ENCODE results near the gene TMEM221. TPM values are rescaled to one million over a fixed set of nuclear protein-coding genes. Genes with fewer than 3 reads are reported as not detected.

Gene TMEM221
- total RNA-seq, 4 donors from 2014 or later = 0.42 to 1.3 (median 0.61) TPM; not detected in 1

DNA sequence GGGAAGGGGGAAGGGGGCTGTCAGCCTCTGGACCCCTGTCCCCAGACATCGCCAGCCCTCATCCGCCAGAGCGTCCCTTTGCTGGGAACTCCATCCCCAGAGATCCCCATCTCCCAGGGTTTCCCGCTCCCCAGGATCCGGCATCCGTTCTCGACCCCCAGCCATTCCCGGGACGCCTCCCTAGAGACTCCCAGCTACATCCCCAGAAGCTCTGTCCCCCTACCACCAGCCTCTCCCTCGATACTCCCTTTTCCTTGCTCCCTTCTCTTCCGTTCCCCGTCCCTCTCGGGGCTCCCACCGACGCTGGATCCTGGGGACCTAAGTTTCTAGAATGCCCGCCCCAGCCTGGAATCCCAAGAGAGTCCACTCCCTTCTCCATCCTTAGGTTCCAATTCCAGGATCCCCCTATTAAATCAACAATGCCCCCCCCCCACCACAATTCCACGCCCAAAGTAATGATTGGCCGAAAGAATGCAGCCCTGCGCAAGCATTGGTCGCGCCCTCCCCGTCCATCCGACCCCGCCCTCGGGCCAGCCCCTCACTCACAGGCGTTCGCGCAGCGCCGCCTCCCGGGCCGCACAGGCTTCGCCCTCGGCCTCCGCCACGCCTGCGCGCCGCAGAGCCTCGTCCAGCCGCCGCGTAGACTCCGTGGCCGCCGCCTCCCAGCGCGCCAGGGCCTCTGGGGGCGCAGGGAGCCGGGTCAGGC is 57.6 kb downstream of the TMEM221 start:
- DNase-seq (ENCODE audit: low spot score in 2 of 2) = peak; percentile 83 to 97
- H3K4me3 ChIP-seq (ENCODE audit: low read depth, poor library complexity, severe bottlenecking) = peak overlapping the region; percentile 29
- 0 to 1% methylated on average over 33 to 49 of the region's 50 CpGs for WGBS, 2 donors
- intact Hi-C loops (cut with DNase I; ENCODE audit: low total_unique reads) = loop anchor here (10.0 kb wide), 1 partner anchor 74 kb away; the partner anchor contains the start of gene NXNL1
- TF ChIP-seq, protein P1, sequence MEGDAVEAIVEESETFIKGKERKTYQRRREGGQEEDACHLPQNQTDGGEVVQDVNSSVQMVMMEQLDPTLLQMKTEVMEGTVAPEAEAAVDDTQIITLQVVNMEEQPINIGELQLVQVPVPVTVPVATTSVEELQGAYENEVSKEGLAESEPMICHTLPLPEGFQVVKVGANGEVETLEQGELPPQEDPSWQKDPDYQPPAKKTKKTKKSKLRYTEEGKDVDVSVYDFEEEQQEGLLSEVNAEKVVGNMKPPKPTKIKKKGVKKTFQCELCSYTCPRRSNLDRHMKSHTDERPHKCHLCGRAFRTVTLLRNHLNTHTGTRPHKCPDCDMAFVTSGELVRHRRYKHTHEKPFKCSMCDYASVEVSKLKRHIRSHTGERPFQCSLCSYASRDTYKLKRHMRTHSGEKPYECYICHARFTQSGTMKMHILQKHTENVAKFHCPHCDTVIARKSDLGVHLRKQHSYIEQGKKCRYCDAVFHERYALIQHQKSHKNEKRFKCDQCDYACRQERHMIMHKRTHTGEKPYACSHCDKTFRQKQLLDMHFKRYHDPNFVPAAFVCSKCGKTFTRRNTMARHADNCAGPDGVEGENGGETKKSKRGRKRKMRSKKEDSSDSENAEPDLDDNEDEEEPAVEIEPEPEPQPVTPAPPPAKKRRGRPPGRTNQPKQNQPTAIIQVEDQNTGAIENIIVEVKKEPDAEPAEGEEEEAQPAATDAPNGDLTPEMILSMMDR (IDR thresholded peaks at IDR 0.05) = no peak
- TF ChIP-seq POLR2A (IDR thresholded peaks at IDR 0.05) = no peak

DNA sequence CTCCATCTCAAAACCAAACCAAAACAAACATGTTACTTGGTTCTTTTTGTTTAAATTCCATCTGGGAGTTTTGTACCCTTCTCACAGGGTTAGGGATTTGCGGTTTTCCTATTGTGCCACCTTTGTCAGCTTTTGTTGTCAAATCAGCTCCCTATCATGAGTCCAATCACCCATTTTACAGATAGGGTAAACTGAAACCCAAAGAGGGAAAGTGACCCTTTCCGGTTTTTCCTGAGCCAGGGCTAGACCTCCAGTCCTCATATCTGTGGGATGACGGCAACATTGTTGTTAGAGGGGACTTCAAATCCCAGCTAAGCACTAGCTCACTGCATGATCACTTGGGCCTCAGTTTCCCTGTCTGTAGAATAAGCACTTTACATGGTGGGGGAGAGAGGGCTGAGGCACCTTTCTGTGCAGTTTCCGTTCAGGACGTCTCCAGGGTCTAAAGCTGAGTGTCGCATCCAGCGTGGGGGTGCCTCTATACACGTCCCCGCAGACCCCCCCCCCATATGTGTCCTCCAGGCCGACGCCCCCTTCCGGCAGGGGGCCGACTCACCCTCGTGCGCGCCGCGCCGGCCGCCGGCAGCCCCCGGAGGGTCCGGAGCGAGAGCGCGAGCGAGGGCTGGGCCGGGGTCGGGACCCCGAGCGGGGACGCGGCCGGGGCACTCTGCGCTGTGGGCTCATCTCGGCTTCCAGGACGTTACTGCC is 58.4 kb downstream of the TMEM221 start:
- TF ChIP-seq, protein P1 (IDR thresholded peaks at IDR 0.05) = no peak
- no peak for TF ChIP-seq POLR2A (IDR thresholded peaks at IDR 0.05)
- no peak for DNase-seq (ENCODE audit: low spot score in 2 of 2)
- H3K4me3 ChIP-seq (ENCODE audit: low read depth, poor library complexity, severe bottlenecking) = no peak overlapping the region
- intact Hi-C loops (cut with DNase I; ENCODE audit: low total_unique reads) = loop anchor here (10.0 kb wide), 2 partner anchors 75 to 95 kb away; partner anchors contain the start of gene NXNL1
- WGBS, 2 donors = 9 to 21% methylated on average over 12 to 36 of the region's 37 CpGs

DNA sequence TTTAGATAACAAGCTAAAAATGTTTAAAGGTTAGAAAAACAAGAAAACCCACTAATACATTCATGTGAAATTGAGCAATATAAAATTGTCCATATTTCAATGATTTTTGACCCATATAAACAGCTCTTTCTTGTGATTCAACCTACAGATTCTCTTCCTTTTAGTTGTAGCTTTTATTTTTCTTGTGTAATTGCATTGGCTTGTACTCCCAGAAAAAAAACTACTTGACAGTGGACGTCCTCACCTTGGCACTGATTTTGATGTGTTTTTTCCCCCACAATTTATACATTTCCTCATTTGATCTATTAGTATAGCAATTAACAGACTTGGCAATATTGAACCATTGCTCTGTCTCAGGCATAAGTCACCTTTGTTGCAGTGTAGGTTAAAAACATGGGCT is 59.2 kb downstream of the TMEM221 start:
- intact Hi-C loops (cut with DNase I; ENCODE audit: low total_unique reads) = loop anchor here (10.0 kb wide), 1 partner anchor 94 kb away; no protein-coding TSS in a partner anchor
- 38 to 39% methylated on average over 1 of the region's 1 CpG for WGBS, 2 donors
- TF ChIP-seq, protein P1 (IDR thresholded peaks at IDR 0.05) = no peak
- no peak for TF ChIP-seq POLR2A (IDR thresholded peaks at IDR 0.05)

DNA sequence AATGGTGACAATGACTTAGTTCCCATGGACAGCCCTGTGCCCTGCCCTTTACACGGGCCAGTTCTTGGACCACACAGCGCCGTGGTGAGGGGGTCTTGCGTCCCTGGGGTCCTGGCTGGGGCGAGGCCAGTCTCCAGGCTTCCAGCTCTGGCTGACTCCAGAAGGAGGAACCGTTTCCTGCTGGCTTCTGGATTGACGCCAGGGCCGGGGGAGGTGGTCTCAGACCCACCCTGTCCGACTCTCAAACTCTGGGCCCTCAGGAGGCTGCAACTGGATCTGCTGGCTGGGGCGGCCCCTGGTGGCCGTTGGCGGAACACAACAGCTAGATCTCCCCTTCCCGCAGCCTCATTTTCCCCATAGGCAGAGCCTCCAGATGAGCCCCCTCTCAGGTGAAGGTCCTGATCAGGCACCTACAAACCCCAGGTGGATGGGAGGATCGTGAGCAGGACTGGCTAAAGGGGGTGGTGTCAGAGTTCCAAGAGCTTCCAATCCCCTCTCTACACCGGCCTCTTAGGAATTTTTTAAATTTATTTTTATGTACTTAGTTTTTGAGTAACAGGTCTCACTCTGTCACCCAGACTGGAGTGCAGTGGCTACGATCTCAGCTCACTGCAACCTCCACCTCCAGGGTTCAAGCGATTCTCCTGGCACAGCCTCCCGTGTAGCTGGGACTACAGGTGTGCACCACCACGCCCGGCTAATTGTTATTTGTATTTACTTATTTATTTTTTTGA is 62.4 kb downstream of the TMEM221 start:
- WGBS, 2 donors = 34 to 36% methylated on average over 20 of the region's 20 CpGs
- H3K4me3 ChIP-seq (ENCODE audit: low read depth, poor library complexity, severe bottlenecking) = no peak overlapping the region
- peak in 1 of 2 donors; percentile 91 for DNase-seq (ENCODE audit: low spot score in 2 of 2)
- intact Hi-C loops (cut with DNase I; ENCODE audit: low total_unique reads) = loop anchor here (10.0 kb wide), 1 partner anchor 91 kb away; no protein-coding TSS in a partner anchor
- no peak for TF ChIP-seq POLR2A (IDR thresholded peaks at IDR 0.05)
- TF ChIP-seq, protein P1 (IDR thresholded peaks at IDR 0.05) = peak in 1 of 3 donors; percentile 61

More for the DNA sequence above, 59.2 kb downstream of the TMEM221 start:
- no peak for DNase-seq (ENCODE audit: low spot score in 2 of 2)
- no peak overlapping the region for H3K4me3 ChIP-seq (ENCODE audit: low read depth, poor library complexity, severe bottlenecking)

Other genes starting within 250 kb of the TMEM221 start
- 10 to 100 TPM; 16.6 to 25.5 (median 23.8) TPM for gene USE1, start 233.3 kb downstream of the TMEM221 start, total RNA-seq
- 1 to 10 TPM; 2.6 to 7.9 (median 4.0) TPM for gene OCEL1, start 222.4 kb downstream of the TMEM221 start, total RNA-seq
- gene NR2F6, start 202.7 kb downstream of the TMEM221 start, total RNA-seq = 100 to 1,000 TPM in 1 of 4 donors, 10 to 100 TPM in 3; 57.2 to 119 (median 83.6) TPM
- 1 to 10 TPM in 3 of 4 donors, under 1 TPM in 1; 0.80 to 3.0 (median 2.0) TPM for gene USHBP1, start 183.9 kb downstream of the TMEM221 start, total RNA-seq
- 10 to 100 TPM; 48.3 to 61.2 (median 59.6) TPM for gene BABAM1, start 181.2 kb downstream of the TMEM221 start, total RNA-seq
- gene ANKLE1, start 166.8 kb downstream of the TMEM221 start, total RNA-seq = 1 to 10 TPM in 1 of 4 donors, under 1 TPM in 3; 0.07 to 1.1 (median 0.36) TPM
- gene ABHD8, start 145.2 kb downstream of the TMEM221 start, total RNA-seq = 10 to 100 TPM; 20.2 to 34.9 (median 27.7) TPM
- gene MRPL34, start 142.8 kb downstream of the TMEM221 start, total RNA-seq = 100 to 1,000 TPM in 3 of 4 donors, 10 to 100 TPM in 1; 88.4 to 228 (median 131) TPM
- gene DDA1, start 139.1 kb downstream of the TMEM221 start, total RNA-seq = 10 to 100 TPM; 16.4 to 30.7 (median 26.3) TPM
- 10 to 100 TPM; 31.1 to 56.8 (median 46.9) TPM for gene ANO8, start 113.8 kb downstream of the TMEM221 start, total RNA-seq
- gene GTPBP3, start 111.1 kb downstream of the TMEM221 start, total RNA-seq = 10 to 100 TPM; 30.6 to 36.8 (median 35.0) TPM
- gene PLVAP, start 71.3 kb downstream of the TMEM221 start, total RNA-seq = 10 to 100 TPM; 11.7 to 96.5 (median 50.2) TPM
- gene CCDC194, start 54.5 kb downstream of the TMEM221 start, total RNA-seq = not detected
- gene BST2, start 43.0 kb downstream of the TMEM221 start, total RNA-seq = 10 to 100 TPM in 3 of 4 donors, 1 to 10 TPM in 1; 9.4 to 15.9 (median 12.5) TPM
- gene MVB12A, start 28.6 kb downstream of the TMEM221 start, total RNA-seq = 10 to 100 TPM; 66.8 to 86.4 (median 75.6) TPM
- gene NXNL1, start 12.3 kb upstream of the TMEM221 start, total RNA-seq = not detected
- gene SLC27A1, start 21.9 kb upstream of the TMEM221 start, total RNA-seq = 10 to 100 TPM; 30.6 to 58.2 (median 43.6) TPM
- gene PGLS, start 63.0 kb upstream of the TMEM221 start, total RNA-seq = 100 to 1,000 TPM; 107 to 130 (median 117) TPM
- 10 to 100 TPM; 46.8 to 59.3 (median 53.3) TPM for gene COLGALT1, start 107.0 kb upstream of the TMEM221 start, total RNA-seq
- gene UNC13A, start 239.7 kb upstream of the TMEM221 start, total RNA-seq = not detected

All from lower leg skin (tissue), 4 donors.